Cardiac muscle cell (in vitro differentiated cells and primary cell): ENCODE results near the gene PPP1R9A. TPM values are rescaled to one million over a fixed set of nuclear protein-coding genes. Genes with fewer than 3 reads are reported as not detected.
A peak's percentile ranks its signal among the peaks of the same experiment; 100 is the strongest.

ENCODE experiments used
- DNase-seq, 2 donors: peaks; one replicate each; pipeline versions ENCODE4 v3.0.0 to v3.0.0-alpha.2; 2010 to 2017; ENCODE audit warnings: low read depth in 1 of 2, low spot score in 1 of 2
- H3K27ac ChIP-seq: fragments of 200-600 bp; sonication (generic); 2 replicates; pipeline ENCODE4 v1.5.1; 2016
- H3K27me3 ChIP-seq: fragments of 200-600 bp; sonication (generic); 2 replicates; pipeline ENCODE4 v1.6.0; 2016; ENCODE audit warnings: control low read depth
- H3K36me3 ChIP-seq: fragments of 200-600 bp; sonication (generic); 2 replicates; pipeline ENCODE4 v1.5.1; 2016; ENCODE audit warnings: control low read depth
- H3K4me1 ChIP-seq: fragments of 200-600 bp; sonication (generic); 2 replicates; pipeline ENCODE4 v1.8.1; 2017; ENCODE audit warnings: low read depth, mild to moderate bottlenecking, mixed run types
- H3K4me3 ChIP-seq: fragments of 200-600 bp; sonication (generic); 2 replicates; pipeline ENCODE4 v1.5.1; 2016; ENCODE audit warnings: mild to moderate bottlenecking
- H3K9me3 ChIP-seq: fragments of 200-600 bp; sonication (generic); 2 replicates; pipeline ENCODE4 v1.5.1; 2017; ENCODE audit warnings: low read depth, mild to moderate bottlenecking, control low read depth
- polyA plus RNA-seq: library from polyadenylated mRNA; unstranded; fragments of >200 nt; fragmentation: Nextera tagmentation; extraction: Ambion mirVana; gene quantifications from 2 replicates; pipeline ENCODE4 v1.2.1, GENCODE V29; 2016
- total RNA-seq: library from RNA; depleted of rRNA; stranded (reverse); fragments of >200 nt; gene quantifications from 2 replicates; pipeline ENCODE4 v1.2.3, GENCODE V29; 2016
- TF ChIP-seq, protein P1 (sequence below): IDR thresholded peaks from 2 replicates; pipeline ENCODE4 v1.5.1; 2012; ENCODE audit warnings: low read depth, mild to moderate bottlenecking, low read length

PPP1R9A gene
- total and polyA plus RNA-seq, 2 experiments from 2014 or later = 21.4 to 41.5 TPM

- Histone ChIP-seq H3K4me1 (no peaks in the 10 kb centered on the region), H3K27me3 (no peaks in the 10 kb centered on the region), H3K4me3 (no peak overlapping the region), H3K27ac (no peak overlapping the region), H3K9me3 (no peaks in the 10 kb centered on the region), H3K36me3 (no peaks in the 10 kb centered on the region)
- TF ChIP-seq, protein P1, sequence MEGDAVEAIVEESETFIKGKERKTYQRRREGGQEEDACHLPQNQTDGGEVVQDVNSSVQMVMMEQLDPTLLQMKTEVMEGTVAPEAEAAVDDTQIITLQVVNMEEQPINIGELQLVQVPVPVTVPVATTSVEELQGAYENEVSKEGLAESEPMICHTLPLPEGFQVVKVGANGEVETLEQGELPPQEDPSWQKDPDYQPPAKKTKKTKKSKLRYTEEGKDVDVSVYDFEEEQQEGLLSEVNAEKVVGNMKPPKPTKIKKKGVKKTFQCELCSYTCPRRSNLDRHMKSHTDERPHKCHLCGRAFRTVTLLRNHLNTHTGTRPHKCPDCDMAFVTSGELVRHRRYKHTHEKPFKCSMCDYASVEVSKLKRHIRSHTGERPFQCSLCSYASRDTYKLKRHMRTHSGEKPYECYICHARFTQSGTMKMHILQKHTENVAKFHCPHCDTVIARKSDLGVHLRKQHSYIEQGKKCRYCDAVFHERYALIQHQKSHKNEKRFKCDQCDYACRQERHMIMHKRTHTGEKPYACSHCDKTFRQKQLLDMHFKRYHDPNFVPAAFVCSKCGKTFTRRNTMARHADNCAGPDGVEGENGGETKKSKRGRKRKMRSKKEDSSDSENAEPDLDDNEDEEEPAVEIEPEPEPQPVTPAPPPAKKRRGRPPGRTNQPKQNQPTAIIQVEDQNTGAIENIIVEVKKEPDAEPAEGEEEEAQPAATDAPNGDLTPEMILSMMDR = no peak
- no peak for DNase-seq
These were observed 423.6 kb downstream of the PPP1R9A start for GRCh38 chr7:95330961-95331337.

DNA sequence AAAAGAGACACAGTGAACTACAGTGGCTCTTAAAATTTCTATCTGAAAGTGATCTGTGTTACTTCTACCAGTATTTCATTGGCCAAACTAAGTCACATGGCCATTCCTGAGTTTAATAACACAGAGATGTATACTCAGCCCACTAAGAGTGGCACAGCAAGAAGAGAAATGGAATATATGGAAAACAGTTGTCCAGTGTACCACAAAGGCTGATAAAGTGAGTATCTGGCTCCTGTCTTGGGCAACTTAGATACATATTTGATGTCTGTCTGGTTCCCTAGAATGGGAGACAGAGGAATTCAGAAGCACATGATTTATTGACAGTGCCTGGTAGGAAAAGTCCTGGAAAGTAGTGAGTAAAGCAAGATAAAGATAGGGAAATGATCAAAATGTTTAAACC lies 427.1 kb downstream of the PPP1R9A start:
- H3K4me3 ChIP-seq = no peak overlapping the region
- no peak for DNase-seq
- TF ChIP-seq, protein P1 = no peak

DNA sequence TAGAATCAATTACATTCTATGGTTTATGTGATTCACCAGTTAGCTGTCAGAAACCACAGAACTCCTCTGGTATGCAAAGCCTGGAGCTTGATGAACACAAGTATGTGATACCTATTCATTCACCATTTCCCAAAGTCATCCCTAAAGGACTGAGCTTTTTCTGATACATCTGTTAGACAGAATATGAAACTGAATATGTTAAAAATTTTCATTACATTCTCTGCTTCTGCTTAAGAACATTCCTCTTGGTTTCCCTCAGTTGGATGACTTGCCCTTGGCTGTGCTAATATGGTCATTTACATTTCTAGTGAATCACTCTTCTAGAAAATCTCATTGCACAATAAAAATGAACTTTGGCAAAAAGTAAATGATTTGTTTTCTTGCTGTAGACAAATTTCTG lies 427.7 kb downstream of the PPP1R9A start:
- TF ChIP-seq, protein P1 = no peak
- no peak overlapping the region for H3K4me3 ChIP-seq
- no peaks in the 10 kb centered on the region for H3K4me1 ChIP-seq
- DNase-seq = peak in 1 of 2 donors; percentile 69
- no peak overlapping the region for H3K27ac ChIP-seq
- no peaks in the 10 kb centered on the region for H3K36me3 ChIP-seq
- no peaks in the 10 kb centered on the region for H3K27me3 ChIP-seq
- H3K9me3 ChIP-seq = no peaks in the 10 kb centered on the region

More for the DNA sequence above, 427.1 kb downstream of the PPP1R9A start:
- Histone ChIP-seq H3K27me3 (no peaks in the 10 kb centered on the region), H3K9me3 (no peaks in the 10 kb centered on the region), H3K36me3 (no peaks in the 10 kb centered on the region), H3K27ac (no peak overlapping the region), H3K4me1 (no peaks in the 10 kb centered on the region)

- TF ChIP-seq, protein P1 = no peak
- Histone ChIP-seq H3K4me3 (no peak overlapping the region), H3K4me1 (no peaks in the 10 kb centered on the region), H3K27ac (no peak overlapping the region), H3K9me3 (no peaks in the 10 kb centered on the region), H3K27me3 (no peaks in the 10 kb centered on the region), H3K36me3 (no peaks in the 10 kb centered on the region)
- no peak for DNase-seq
These were observed 431.4 kb downstream of the PPP1R9A start for GRCh38 chr7:95338832-95339231.

GRCh38 chr7:95340491-95340890 lies 433.1 kb downstream of the PPP1R9A start:
- no peaks in the 10 kb centered on the region for H3K27me3 ChIP-seq
- no peaks in the 10 kb centered on the region for H3K36me3 ChIP-seq
- no peak for DNase-seq
- no peaks in the 10 kb centered on the region for H3K4me1 ChIP-seq
- TF ChIP-seq, protein P1 = no peak
- H3K9me3 ChIP-seq = no peaks in the 10 kb centered on the region
- no peak overlapping the region for H3K4me3 ChIP-seq
- H3K27ac ChIP-seq = no peak overlapping the region

- Histone ChIP-seq H3K9me3 (no peaks in the 10 kb centered on the region), H3K4me3 (no peak overlapping the region), H3K4me1 (no peaks in the 10 kb centered on the region), H3K36me3 (no peaks in the 10 kb centered on the region), H3K27ac (no peak overlapping the region), H3K27me3 (no peaks in the 10 kb centered on the region)
- no peak for DNase-seq
- TF ChIP-seq, protein P1 = no peak
These were observed 434.6 kb downstream of the PPP1R9A start for GRCh38 chr7:95342029-95342428.
